IPS DF 4.7 (cell line): ENCODE data around the gene SHISA5.
"Not testable (repeated sequence)": the region's sequence is repeated elsewhere in the genome, so short reads cannot be mapped to it uniquely, and the experiment has no call there.

Experiments used
- DNase-seq: peaks from one replicate; pipeline ENCODE4 v3.0.0-alpha.2; 2013; ENCODE audit warnings: low spot score; ENCODE audit errors: extremely low read depth

SHISA5 gene

DNA sequence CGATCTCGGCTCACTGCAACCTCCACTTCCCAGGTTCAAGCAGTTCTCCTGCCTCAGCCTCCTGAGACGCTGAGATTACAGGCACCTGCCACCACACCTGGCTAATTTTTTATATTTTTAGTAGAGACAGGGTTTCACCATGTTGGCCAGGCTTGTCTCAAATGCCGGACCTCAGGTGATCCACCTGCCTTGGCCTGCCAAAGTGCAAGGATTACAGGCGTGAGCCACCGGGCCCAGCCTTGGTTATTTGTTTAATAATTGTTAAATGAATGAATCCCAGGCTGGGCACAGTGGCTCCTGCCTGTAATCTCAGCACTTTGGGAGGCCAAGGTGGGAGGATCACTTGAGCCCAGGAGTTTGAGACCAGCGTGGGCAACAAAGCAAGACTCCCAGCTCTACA lies 42.2 kb downstream of the SHISA5 start:
- DNase-seq = not testable (repeated sequence)

DNA sequence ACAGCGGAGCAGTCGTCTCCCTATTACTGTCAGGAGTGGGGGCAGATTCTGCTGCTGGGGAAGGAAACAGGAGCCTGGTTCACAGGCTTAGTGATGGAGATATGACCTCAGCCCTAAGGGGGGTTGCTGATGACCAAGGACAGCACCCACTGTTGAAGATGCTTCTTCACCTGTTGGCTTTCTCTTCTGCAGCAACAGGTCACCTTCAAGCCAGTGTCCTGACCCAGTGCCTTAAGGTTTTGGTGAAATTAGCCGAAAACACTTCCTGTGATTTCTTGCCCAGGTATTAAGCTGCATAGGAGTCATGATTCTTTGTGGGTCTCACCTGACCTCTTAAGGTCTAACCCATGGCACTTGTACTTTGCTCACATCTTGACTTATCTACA lies 43.5 kb downstream of the SHISA5 start:
- DNase-seq = no peak

DNA sequence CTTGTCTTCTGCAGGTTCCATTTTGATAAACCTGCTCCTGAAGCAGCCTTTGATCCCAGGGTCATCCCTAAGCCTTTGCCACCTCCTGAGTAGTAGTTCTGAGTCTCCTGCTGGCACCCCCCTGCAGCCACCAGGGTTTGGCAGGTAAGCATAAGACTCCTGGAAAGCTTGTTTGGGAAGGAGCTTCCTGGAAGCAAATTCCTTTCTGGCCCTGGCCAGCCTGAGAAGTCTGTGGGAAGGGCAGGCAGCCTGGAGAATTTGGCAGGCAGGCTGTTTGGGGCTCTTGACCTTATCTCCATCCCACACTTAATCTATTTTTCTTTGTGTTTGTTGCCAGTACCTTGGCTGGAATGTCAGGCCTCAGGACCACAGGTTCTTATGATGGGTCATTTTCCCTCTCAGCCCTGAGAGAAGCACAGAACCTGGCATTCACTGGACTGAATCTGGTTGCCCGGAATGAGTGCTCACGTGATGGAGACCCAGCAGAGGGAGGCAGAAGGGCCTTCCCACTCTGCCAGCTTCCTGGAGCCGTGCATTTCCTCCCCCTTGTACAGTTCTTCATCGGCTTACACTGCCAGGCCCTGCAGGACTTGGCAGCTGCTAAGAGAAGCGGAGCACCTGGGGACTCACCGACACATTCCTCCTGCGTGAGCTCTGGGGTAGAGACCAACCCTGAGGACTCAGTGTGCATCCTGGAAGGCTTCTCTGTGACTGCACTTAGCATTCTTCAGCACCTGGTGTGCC lies 44.0 kb downstream of the SHISA5 start:
- no peak for DNase-seq

DNA sequence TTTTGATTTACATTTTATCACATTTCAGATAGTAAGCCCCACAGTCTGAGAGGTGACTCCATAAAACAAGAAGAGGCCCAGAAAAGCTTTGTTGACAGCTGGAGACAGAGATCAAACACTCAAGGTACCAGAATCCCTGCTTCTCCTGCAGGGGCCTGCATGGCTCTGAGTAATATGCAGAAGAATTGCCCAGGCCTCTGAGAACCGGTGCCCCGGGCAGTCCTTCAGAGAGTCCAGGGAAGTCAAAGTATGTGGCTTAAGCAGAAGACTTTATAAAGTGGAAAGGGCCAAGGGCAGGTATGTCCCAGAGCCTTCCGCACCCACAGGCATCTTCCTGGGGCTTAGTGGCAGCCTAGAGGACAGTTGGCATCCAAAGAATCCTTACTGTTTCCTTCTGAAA lies 44.6 kb downstream of the SHISA5 start:
- DNase-seq = no peak

DNA sequence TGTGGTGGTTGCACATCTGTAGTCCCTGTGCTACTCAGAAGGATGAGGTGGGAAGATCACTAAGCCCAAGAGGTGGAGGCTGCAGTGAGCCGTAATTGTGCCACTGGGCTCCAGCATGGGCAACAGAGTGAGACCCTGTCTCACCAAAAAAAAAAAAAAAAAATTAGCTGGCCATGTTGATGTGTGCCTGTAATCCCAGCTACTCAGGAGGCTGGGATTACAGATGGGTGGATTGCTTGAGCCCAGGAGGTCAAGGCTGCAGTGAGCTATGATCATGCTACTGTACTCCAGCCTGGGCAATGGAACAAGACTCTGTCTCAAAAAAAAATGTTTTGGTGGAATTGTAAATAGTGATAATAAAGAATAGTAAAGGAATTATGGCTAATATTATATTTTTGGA lies 47.5 kb downstream of the SHISA5 start:
- no peak for DNase-seq

DNA sequence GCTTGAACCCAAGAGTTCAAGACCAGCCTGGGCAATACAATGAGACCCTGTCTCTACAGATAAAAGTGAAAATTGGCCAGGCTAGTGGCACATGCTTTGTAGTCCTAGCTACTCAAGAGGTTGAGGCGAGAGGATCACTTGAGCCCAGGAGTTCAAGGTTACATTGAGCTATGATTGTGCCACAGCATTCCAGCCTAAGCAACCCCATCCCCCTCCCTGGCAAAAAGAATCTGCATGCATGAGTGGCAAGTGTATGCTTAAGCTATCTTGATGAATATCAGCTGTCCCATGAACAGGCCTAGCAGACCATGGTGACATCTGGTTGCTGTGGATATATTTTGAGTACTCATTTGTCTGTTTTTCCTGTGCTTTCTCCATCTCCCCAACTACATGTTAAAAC lies 52.7 kb downstream of the SHISA5 start:
- no peak for DNase-seq

DNA sequence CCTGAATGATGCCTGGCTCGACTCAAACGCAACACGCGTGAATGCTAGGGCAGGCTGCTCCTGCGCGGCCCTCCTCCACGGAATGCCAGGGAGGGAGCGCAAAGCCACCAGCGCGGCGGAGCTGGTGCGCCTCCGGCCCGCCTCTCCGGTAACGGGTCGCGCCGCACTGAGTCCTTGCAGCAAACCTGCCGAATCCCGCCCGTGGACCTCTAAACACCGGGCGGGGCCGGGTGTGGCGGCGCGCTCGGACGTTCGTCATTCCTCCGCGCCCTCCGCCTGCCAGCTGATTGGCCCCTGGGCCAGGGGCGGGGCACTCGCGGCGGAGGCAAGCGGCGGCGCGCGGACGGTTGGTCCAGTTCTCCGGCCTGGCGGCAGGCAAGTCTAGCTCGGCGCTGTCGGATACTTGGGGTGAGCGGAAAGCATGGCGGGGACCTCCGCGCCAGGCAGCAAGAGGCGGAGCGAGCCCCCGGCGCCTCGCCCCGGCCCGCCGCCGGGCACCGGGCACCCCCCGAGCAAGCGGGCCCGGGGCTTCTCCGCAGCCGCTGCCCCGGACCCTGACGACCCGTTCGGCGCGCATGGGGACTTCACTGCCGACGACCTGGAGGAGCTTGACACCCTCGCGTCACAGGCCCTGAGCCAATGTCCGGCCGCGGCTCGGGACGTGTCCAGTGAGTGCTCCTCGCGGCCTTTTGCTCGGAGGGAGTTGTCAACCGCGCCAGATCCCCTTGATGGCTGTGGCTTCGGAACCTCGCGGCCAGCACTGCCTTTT lies 57.4 kb downstream of the SHISA5 start, which contains the start of gene ATRIP:
ATRIP (plus strand) TSS at position 313 of the 769 bp plus-strand sequence; CDS start at position 422, 109 bp downstream.
- no peak for DNase-seq

DNA sequence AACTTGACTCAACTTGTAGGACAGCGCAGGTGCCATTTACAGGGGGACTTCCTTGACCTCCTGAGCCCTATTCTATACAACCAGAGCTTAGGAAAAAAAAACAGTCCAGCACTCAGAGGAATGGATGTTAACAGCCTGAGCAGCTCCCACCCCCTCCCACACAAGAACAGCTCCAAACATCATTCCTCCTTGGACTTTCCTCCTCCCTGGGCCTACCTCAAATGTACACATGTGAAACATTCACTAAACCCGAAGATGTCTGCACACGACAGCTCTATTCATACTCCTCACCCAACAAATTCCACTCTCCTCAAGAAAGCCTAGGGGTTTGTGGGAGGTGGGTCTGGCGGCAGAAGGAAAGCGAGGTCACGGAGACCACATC lies 57.9 kb downstream of the SHISA5 start:
- no peak for DNase-seq

DNA sequence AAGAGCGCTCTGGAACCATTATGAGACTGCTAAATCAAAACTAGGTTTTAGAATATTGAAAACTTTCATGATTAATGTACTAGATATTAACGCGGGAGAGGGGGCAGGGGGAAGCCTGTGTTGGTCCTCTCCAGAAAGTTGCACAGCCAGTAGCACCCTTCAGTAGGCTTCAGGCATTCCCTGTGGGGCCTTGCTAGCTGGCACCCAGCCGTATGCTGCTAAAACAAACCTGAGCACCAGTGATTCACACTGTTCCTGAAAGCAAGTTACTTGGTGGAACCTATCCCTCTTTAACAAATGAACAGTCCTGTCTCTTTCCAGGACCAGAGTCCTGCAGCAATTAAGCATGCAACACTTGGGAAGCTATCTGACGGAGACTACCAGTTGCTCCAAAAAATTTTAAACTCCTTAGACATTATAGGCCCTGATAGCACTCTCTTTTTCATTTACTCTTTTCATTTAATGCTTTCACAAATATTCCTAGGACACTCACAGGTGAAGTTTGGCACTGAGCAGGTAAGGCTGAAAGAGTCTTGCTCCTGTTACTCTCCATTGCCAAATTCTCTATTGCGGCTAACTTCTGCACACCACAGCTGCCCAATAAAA lies 58.6 kb downstream of the SHISA5 start:
- DNase-seq = no peak

DNA sequence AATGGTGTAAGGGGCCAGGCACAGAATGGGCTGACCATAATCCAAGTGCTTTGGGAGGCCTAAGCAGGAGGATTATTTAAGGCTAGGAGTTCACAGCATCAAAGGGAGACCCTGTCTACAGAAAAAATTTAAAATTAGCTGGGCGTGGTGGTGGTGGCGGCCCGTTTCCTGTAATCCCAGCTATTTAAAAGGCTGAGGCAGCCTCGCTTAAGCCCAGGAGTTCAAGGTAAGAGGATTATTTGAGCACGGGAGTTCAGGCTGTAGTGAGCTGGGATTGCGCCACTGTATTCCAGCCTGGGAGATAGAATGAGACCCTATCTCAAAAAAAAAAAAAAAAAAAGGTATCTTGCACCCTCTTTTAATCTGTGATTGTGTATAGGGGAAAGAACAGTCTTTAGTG lies 62.0 kb downstream of the SHISA5 start:
- no peak for DNase-seq

DNA sequence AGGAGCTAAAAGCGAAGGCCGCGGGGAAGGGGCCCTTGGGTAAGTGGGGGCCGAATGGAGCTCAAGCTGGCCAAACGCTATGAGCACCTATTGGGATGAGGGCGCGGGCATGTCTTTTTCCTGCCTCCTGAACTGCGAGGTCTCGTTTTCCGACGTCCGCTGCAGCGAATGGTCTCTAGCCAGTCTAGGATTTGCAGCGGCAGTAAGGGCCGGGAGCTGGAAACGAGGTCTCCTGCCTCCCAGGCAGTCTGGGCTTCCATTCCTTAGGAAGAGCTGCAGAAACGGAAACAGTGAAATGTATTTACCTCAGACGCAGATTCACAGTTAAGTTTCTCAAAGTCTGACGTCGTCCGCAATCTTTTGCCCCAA lies 63.4 kb downstream of the SHISA5 start:
- DNase-seq = no peak

DNA sequence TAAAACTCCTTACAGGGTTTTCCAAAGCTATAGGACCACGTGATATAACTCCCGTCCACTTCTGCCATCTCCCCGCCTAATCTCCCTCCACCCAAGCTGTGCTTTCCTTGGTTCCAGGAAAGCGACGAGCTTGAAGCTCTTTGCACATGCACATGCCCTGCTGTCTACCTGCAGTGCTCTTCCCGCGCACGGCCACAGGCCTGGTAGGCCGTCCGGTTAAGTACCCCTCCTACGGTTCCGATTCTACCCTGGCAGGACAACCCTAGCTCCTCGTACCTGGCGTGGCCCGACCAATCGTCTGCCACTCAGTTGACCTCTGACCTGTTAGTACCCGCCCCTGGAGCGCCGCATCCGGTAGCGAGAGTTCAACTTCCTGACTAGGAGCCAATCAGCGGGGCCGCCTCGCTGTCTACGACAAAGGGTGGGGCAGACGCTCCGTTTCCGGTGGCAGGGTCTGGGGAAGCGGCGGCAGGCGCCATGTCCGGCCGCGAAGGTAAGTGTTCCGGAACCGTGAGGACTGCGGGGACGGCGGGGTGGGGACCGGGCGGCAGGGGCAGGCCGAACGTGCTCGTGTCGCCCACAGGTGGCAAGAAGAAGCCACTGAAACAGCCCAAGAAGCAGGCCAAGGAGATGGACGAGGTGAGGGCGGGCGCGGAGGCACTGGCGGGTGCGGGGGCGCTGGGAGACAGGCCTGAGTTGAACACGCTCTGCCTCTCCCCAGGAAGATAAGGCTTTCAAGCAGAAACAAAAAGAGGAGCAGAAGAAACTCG lies 64.0 kb downstream of the SHISA5 start, which contains the start of the genes CCDC51 and TMA7:
CCDC51 (minus strand) TSS at position 300 of the 770 bp plus-strand sequence. CDS start 4,991 bp downstream, outside the sequence.
TMA7 (plus strand) TSS at position 438 of the 770 bp plus-strand sequence; CDS start at position 478, 40 bp downstream.
- peak; percentile 96 for DNase-seq

DNA sequence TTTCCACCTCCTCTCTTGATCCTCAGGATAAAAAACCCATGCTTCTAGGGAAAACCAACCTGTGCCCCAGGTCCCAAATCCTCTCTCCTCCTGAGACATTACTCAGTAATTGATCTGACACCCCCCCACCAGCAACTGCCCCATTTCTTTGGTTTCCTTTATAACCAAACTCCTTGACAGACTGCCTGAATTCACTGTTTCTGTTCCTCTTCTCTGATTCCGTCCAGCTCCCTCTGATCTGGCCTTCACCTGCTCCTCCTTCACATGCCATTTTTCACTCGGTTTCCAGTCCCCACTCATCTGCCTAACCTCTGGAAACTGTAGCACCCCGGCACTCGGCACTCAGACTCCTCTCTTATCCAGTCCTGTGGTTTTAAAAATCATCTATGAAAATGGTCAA lies 66.2 kb downstream of the SHISA5 start:
- no peak for DNase-seq

DNA sequence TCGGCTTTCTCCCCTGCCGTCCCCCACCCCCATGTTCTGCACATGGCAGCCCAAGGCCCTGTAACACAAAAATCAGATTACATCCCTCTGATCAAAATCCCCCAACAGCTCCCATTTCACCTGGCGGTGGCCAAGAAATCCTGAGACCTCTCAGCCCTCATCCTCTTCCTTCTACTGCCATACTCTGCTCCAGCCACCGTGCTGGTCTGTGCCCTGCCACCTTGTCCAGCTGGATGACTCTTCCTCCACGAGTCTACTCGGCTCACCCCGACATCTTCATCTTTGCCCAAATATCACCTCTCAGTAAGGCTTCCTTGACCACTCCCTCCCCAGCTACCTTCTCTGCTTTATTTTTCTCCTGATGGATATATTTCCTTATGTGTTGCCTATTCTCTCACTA lies 67.1 kb downstream of the SHISA5 start:
- DNase-seq = no peak

DNA sequence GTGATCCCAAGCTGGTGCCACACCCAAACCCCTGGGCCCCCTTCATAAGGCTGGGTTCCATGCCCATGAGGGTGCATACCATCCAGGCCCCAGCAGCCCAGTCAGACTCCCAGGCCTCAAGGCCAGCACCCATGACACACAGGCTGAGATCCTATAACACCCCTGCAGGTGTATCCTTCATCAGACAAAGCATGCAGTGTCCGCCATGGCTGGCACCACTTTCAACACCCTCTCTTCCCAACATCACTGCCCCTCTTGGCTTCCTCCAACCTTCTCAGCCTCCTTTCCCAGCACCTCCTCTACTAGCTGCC lies 67.5 kb downstream of the SHISA5 start:
- no peak for DNase-seq

DNA sequence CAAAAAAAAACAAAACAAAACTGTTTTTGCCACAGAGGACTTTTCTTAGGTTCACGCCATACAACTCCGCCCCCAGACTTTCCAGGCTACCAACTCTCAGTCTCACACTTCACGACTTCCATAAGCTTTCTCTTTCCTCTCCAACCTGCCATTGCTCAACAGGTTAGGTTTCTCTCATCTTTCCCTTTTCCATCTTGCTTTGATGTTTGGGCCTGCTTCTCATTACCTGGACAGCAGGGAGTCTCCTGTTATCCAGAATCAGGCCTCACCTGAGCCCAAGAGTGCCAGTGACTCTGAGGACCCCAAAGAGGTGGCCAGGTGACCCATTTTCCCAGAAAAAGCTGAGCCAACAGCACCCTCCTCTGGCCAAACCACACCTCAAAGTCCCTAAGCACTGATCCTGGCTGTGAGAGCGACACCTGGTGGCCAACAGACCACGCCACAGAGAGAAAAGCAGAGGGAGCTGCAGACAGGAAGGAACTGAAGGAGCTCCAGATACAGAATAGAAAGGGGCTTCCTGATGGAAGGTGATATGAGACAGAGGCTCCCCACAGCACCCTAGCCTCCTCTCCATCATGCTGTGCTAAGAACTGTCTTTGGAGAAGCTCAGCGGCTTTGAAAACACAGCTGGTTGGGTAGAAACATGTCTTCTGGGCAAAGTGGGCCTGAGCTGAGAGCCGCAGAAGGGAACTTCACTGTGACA lies 68.0 kb downstream of the SHISA5 start:
- peak; percentile 90 for DNase-seq

DNA sequence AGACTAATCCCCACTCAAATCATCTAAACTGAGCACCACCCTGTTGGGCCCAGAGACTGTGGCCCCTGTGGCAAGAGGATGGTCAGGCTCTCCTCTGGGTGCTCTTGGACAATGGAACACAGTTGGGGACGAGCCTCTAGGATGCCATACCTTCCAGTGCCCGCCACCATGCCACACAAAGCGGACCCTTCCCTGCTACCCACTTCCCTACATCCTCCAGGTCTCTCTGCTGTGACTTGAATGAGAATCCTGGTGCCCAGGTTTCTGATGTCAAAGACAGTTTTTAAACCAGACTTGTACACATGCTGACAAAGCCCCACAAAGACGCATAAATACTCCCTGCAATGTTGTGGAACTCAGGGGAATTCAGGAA lies 68.8 kb downstream of the SHISA5 start:
- no peak for DNase-seq

DNA sequence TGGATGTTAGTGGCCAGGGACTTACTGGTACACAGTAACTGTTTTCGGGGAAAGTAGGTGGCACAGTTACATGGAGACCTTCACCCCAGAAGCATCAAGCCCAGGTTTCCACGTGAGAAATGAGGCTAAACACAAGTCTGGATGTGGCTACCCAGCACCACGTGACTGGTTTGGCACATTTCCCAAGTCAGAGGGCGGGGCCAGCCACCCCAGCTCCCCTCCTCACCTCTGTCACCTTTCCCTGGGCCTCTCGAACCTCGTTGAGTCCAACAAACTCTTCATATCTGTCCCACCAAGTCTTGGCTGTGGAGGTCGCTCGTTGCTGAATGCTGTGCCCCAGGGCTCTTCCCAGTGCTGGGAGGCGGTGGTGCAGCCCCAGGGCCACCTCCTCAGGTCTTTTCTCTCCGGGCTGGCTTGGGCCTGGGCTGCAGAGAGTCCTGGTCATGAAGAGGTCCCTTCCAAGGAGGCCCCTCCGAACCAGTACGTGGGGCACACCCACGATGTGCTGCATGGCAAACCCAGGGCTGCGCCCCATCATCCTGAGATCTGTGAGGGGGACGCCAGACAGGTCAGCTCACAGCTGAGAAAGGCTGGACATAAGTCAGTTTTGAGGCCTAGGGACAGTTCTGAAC lies 69.3 kb downstream of the SHISA5 start:
- no peak for DNase-seq

DNA sequence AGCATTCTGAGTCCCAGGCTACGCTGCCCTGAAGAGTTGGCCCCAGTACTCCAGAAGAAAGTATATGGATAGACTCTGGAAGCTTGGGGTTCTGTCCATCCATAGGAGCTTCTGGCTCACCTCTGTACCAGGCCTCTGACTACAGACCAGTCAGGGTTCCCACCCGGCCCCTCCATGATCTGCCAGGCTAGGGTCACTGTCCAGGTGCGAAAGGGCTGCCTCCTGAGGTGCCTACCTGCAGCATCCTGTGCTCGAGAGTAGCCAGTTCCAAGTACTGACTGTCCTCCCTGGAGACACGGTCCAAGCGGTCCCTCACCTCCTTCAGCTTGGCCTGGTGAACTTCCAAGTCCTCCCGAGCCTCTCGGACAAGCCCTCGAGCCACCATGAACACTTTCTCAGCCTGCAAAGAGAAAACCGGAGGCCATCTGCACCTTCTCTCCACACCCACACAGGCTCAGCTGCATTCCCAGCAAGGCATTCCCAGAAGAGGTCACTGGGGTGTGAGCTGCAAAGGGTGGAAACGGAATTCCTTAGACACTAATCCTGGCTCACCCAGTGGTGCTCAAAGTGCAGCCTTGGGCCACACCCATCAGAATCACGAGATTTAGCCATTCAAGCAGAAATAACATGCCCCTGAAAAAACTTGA lies 70.4 kb downstream of the SHISA5 start:
- no peak for DNase-seq
